ENCODE results near the gene AXIN1.

AXIN1 gene

GRCh38 chr16:283033-283805 lies 69.3 kb downstream of the AXIN1 start, which contains the start of gene PDIA2:
Gene PDIA2, plus strand, starts transcription at chr16:283164. Its CDS starts 6 bp downstream, at chr16:283170.
- H3K9ac ChIP-seq (ENCODE audit: low read length): no peak within 1 kb of the TSS
- H3K4me3 ChIP-seq (ENCODE audit: low read depth, low read length): no peak within 1 kb of the TSS
- H3K9me3 ChIP-seq (ENCODE audit: control insufficient read depth, insufficient read depth, low read depth, low read length): no peaks in the 10 kb centered on the region
- H3K27me3 ChIP-seq (ENCODE audit: control insufficient read depth, insufficient read depth, low read length): peaks cover 35% of the 10 kb centered on the region
- H3K4me1 ChIP-seq (ENCODE audit: control insufficient read depth, insufficient read depth, low read length): 0 out of 2 replicates have a peak, but pooled peaks cover 4% of the 10 kb centered on the region
- peaks cover 21% of the 10 kb centered on the region for H3K36me3 ChIP-seq (ENCODE audit: control insufficient read depth, insufficient read depth, low read length)
- no peak within 1 kb of the TSS for H3K27ac ChIP-seq (ENCODE audit: low read depth, low read length)

GRCh38 chr16:282491-282890 lies 70.0 kb downstream of the AXIN1 start:
- Histone ChIP-seq H3K4me1 (ENCODE audit: control insufficient read depth, insufficient read depth, low read length) (0 out of 2 replicates have a peak, but pooled peaks cover 4% of the 10 kb centered on the region), H3K27ac (ENCODE audit: low read depth, low read length) (no peak overlapping the region), H3K27me3 (ENCODE audit: control insufficient read depth, insufficient read depth, low read length) (peaks cover 38% of the 10 kb centered on the region), H3K36me3 (ENCODE audit: control insufficient read depth, insufficient read depth, low read length) (peaks cover 14% of the 10 kb centered on the region), H3K9me3 (ENCODE audit: control insufficient read depth, insufficient read depth, low read depth, low read length) (no peaks in the 10 kb centered on the region), H3K4me3 (ENCODE audit: low read depth, low read length) (no peak overlapping the region), H3K9ac (ENCODE audit: low read length) (no peak overlapping the region)

GRCh38 chr16:281660-282255 lies 70.8 kb downstream of the AXIN1 start:
- Histone ChIP-seq H3K27ac (ENCODE audit: low read depth, low read length) (no peak overlapping the region), H3K27me3 (ENCODE audit: control insufficient read depth, insufficient read depth, low read length) (peaks cover 45% of the 10 kb centered on the region), H3K4me3 (ENCODE audit: low read depth, low read length) (no peak overlapping the region), H3K9me3 (ENCODE audit: control insufficient read depth, insufficient read depth, low read depth, low read length) (no peaks in the 10 kb centered on the region), H3K9ac (ENCODE audit: low read length) (no peak overlapping the region), H3K36me3 (ENCODE audit: control insufficient read depth, insufficient read depth, low read length) (peaks cover 9% of the 10 kb centered on the region), H3K4me1 (ENCODE audit: control insufficient read depth, insufficient read depth, low read length) (0 out of 2 replicates have a peak, but pooled peaks cover 4% of the 10 kb centered on the region)

- Histone ChIP-seq H3K9me3 (ENCODE audit: control insufficient read depth, insufficient read depth, low read depth, low read length) (no peaks in the 10 kb centered on the region), H3K36me3 (ENCODE audit: control insufficient read depth, insufficient read depth, low read length) (peaks cover 4% of the 10 kb centered on the region; the same call in 1 of the 2 replicates), H3K27ac (ENCODE audit: low read depth, low read length) (no peak overlapping the region), H3K4me3 (ENCODE audit: low read depth, low read length) (peak overlapping the region; percentile 63), H3K4me1 (ENCODE audit: control insufficient read depth, insufficient read depth, low read length) (0 out of 2 replicates have a peak, but pooled peaks cover 4% of the 10 kb centered on the region), H3K27me3 (ENCODE audit: control insufficient read depth, insufficient read depth, low read length) (peaks cover 51% of the 10 kb centered on the region), H3K9ac (ENCODE audit: low read length) (no peak overlapping the region)
These were observed 71.4 kb downstream of the AXIN1 start for GRCh38 chr16:280991-281659.

GRCh38 chr16:280552-280951 lies 72.0 kb downstream of the AXIN1 start, which contains the start of gene ARHGDIG:
Gene ARHGDIG, plus strand, starts transcription at chr16:280591. Its CDS starts 90 bp downstream, at chr16:280681.
- Histone ChIP-seq H3K9me3 (ENCODE audit: control insufficient read depth, insufficient read depth, low read depth, low read length) (no peaks in the 10 kb centered on the region), H3K4me3 (ENCODE audit: low read depth, low read length) (peak within 1 kb of the TSS; percentile 63), H3K4me1 (ENCODE audit: control insufficient read depth, insufficient read depth, low read length) (0 out of 2 replicates have a peak, but pooled peaks cover 4% of the 10 kb centered on the region), H3K36me3 (ENCODE audit: control insufficient read depth, insufficient read depth, low read length) (peaks cover 4% of the 10 kb centered on the region; the same call in 1 of the 2 replicates), H3K27ac (ENCODE audit: low read depth, low read length) (no peak within 1 kb of the TSS), H3K9ac (ENCODE audit: low read length) (no peak within 1 kb of the TSS), H3K27me3 (ENCODE audit: control insufficient read depth, insufficient read depth, low read length) (peaks cover 55% of the 10 kb centered on the region)

GRCh38 chr16:280005-280460 lies 72.5 kb downstream of the AXIN1 start:
- H3K9ac ChIP-seq (ENCODE audit: low read length): no peak overlapping the region
- H3K27ac ChIP-seq (ENCODE audit: low read depth, low read length): no peak overlapping the region
- no peaks in the 10 kb centered on the region for H3K9me3 ChIP-seq (ENCODE audit: control insufficient read depth, insufficient read depth, low read depth, low read length)
- peaks cover 59% of the 10 kb centered on the region for H3K27me3 ChIP-seq (ENCODE audit: control insufficient read depth, insufficient read depth, low read length)
- peak overlapping the region; percentile 45 for H3K4me3 ChIP-seq (ENCODE audit: low read depth, low read length)
- H3K4me1 ChIP-seq (ENCODE audit: control insufficient read depth, insufficient read depth, low read length): peaks cover 7% of the 10 kb centered on the region; the same call in 1 of the 2 replicates
- peaks cover 3% of the 10 kb centered on the region; the same call in 1 of the 2 replicates for H3K36me3 ChIP-seq (ENCODE audit: control insufficient read depth, insufficient read depth, low read length)

- no peak overlapping the region for H3K27ac ChIP-seq (ENCODE audit: low read depth, low read length)
- no peaks in the 10 kb centered on the region for H3K36me3 ChIP-seq (ENCODE audit: control insufficient read depth, insufficient read depth, low read length)
- H3K9me3 ChIP-seq (ENCODE audit: control insufficient read depth, insufficient read depth, low read depth, low read length): no peaks in the 10 kb centered on the region
- H3K4me1 ChIP-seq (ENCODE audit: control insufficient read depth, insufficient read depth, low read length): peaks cover 9% of the 10 kb centered on the region; the same call in 1 of the 2 replicates
- no peak overlapping the region for H3K9ac ChIP-seq (ENCODE audit: low read length)
- H3K4me3 ChIP-seq (ENCODE audit: low read depth, low read length): peak overlapping the region; percentile 45; the same call in 1 of the 2 replicates
- H3K27me3 ChIP-seq (ENCODE audit: control insufficient read depth, insufficient read depth, low read length): peaks cover 64% of the 10 kb centered on the region
These were observed 73.0 kb downstream of the AXIN1 start for GRCh38 chr16:279531-279930.

GRCh38 chr16:278863-279366 lies 73.6 kb downstream of the AXIN1 start:
- Histone ChIP-seq H3K9me3 (ENCODE audit: control insufficient read depth, insufficient read depth, low read depth, low read length) (no peaks in the 10 kb centered on the region), H3K27me3 (ENCODE audit: control insufficient read depth, insufficient read depth, low read length) (peaks cover 70% of the 10 kb centered on the region), H3K4me1 (ENCODE audit: control insufficient read depth, insufficient read depth, low read length) (peaks cover 9% of the 10 kb centered on the region; the same call in 1 of the 2 replicates), H3K4me3 (ENCODE audit: low read depth, low read length) (no peak overlapping the region), H3K36me3 (ENCODE audit: control insufficient read depth, insufficient read depth, low read length) (no peaks in the 10 kb centered on the region), H3K27ac (ENCODE audit: low read depth, low read length) (no peak overlapping the region), H3K9ac (ENCODE audit: low read length) (no peak overlapping the region)

GRCh38 chr16:276426-277077 lies 76.0 kb downstream of the AXIN1 start:
- no peak overlapping the region for H3K9ac ChIP-seq (ENCODE audit: low read length)
- H3K36me3 ChIP-seq (ENCODE audit: control insufficient read depth, insufficient read depth, low read length): no peaks in the 10 kb centered on the region
- H3K27me3 ChIP-seq (ENCODE audit: control insufficient read depth, insufficient read depth, low read length): peaks cover 76% of the 10 kb centered on the region
- H3K4me1 ChIP-seq (ENCODE audit: control insufficient read depth, insufficient read depth, low read length): peaks cover 9% of the 10 kb centered on the region; the same call in 1 of the 2 replicates
- H3K4me3 ChIP-seq (ENCODE audit: low read depth, low read length): no peak overlapping the region
- no peaks in the 10 kb centered on the region for H3K9me3 ChIP-seq (ENCODE audit: control insufficient read depth, insufficient read depth, low read depth, low read length)
- no peak overlapping the region for H3K27ac ChIP-seq (ENCODE audit: low read depth, low read length)

- H3K27me3 ChIP-seq (ENCODE audit: control insufficient read depth, insufficient read depth, low read length): peaks cover 69% of the 10 kb centered on the region
- no peak within 1 kb of the TSS for H3K9ac ChIP-seq (ENCODE audit: low read length)
- H3K4me1 ChIP-seq (ENCODE audit: control insufficient read depth, insufficient read depth, low read length): peaks cover 5% of the 10 kb centered on the region; the same call in 1 of the 2 replicates
- H3K4me3 ChIP-seq (ENCODE audit: low read depth, low read length): peak within 1 kb of the TSS; percentile 70
- no peaks in the 10 kb centered on the region for H3K9me3 ChIP-seq (ENCODE audit: control insufficient read depth, insufficient read depth, low read depth, low read length)
- no peaks in the 10 kb centered on the region for H3K36me3 ChIP-seq (ENCODE audit: control insufficient read depth, insufficient read depth, low read length)
- H3K27ac ChIP-seq (ENCODE audit: low read depth, low read length): no peak within 1 kb of the TSS
These were observed 76.7 kb downstream of the AXIN1 start, which contains the start of gene RGS11 for GRCh38 chr16:275786-276232. Gene RGS11, minus strand, starts transcription at chr16:275944. Its CDS starts 33 bp downstream, at chr16:275911.

All from HUES6 (cell line).